ENCODE data around the gene OR4D2.

OR4D2 gene

DNA sequence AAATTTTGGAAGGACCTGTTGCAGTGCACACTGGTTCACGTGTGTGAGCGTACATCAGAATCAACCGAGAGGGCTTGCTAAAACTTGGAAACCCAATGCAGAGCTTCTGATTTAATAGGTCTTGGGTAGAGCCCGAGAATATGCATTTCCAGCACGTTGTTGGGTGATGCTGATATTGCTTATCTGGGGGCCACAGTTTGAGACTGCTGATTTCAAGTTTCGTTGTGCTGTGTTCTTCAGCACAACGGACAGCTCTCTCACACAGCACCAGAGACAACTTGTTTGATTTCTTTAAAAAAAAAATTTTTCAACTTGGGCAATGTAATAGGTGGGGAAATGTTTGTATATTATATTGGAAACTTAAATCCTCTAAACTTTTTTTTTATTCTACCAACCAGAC is 9.4 kb downstream of the OR4D2 start:
- DNase-seq = no peak

GRCh38 chr17:58181796-58182195 is 15.0 kb downstream of the OR4D2 start:
- DNase-seq = no peak

- no peak for DNase-seq
Measured at GRCh38 chr17:58183514-58183913, 16.7 kb downstream of the OR4D2 start.

- no peak for DNase-seq
Measured at GRCh38 chr17:58184308-58184985, 17.7 kb downstream of the OR4D2 start.

DNA sequence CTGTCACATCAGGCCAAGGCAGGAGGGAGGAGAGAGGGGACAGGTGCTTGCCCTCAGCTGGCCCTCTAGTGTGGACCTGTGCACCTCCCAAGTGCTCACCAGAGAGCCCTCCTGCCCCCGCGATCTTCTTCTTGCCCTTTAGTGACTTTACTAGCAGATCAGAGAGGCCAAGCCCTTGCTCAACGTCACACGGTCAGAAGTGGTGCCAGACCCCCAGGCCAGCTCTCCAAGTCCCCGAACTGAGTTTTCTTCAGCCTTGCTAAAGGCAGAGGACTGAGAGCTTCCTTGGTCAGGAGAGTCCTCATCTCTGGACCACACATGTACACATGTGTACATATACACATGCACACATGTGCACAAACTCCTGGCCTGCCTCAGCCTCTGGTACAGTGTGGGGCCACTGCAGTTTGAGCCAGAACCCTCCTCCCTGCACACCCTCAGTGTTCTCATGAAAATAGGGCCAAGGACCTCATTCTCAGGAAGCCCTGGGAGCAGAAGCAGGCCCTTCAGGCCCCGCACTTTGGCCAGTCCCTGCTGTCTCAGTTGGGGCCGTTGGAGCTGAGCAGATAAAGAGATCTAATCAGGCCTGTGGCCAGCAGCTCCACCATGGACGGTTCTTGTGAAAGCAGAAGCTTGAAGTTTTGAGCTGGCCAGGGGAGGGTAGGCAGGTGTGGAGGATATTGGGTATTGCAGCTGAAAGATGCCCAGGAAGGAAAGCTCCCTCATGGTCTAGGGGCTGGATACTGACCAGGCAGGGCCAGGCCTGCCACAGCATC is 18.4 kb downstream of the OR4D2 start:
- DNase-seq = no peak

DNA sequence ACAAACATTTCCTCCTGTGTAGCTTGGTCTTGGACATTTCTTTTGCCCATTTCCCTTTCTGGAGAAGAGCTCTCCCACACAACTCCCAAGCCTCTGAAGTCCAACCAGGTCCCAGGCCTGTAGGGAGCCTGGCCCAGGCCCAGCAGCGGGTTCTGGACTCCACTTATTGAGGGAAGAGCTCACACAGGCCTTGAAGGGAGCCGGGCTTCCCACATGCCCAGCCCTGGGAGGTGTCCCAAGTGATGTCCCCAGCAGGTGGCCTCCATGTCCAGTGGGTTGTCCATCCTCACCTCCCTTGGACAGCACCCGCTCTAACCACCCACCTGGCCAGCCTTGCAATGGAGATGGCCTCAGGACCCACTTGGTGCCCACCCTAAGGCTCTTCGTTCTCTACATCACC is 19.8 kb downstream of the OR4D2 start:
- DNase-seq = no peak

GRCh38 chr17:58187063-58187462 is 20.3 kb downstream of the OR4D2 start:
- no peak for DNase-seq

DNA sequence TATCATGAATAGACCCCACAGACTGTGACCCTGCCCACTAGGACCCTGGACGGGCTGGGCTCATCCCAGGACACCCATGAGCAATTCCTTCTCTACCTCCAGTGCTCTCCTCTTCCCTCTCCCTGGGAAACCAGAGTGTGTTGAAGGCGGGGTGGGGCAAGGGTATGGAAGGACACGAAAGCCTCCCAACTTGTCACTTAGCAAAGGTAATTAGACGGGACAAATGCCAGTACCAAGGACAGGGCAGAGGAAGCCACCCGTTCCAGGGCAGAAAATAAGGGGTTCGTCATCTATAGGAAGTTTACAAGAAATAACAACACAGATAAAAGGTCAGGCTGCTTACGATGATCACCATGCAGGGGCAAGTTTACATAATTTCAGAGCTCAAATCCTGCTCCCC is 20.9 kb downstream of the OR4D2 start:
- DNase-seq = no peak

DNA sequence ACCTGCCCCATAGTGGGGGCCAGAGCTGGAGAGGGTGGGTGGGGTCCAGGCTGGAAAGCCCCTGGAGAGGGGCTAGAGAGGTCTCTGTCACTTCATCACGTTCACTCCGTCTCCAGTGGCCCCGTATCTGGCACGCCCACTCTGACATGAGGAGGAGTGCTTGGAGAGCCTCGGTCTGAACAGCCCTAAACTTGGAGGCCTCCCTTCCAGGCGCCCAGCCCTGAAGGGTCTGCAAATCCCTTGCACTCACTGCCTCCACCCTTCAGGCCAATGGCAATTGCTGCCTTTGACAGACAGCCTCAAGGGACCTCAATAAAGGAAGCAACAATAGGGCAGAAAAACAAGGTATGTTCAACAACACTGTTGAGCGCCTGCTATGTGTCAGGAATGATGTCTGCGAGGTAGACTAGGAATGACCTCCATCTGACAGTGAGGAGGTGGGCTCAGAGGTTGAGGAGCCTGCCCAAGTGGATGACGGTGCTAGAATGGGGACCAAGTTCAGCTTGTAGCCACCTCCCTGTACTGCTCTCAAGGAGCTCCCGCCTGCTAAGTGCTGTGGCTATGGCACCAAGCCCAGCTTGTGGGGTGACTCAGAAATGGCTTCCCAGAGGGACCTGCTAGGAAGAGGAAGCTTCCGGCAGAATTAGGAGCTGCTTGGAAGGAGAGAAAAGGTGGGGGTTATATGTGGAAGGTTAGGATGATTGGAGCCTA is 22.8 kb downstream of the OR4D2 start:
- DNase-seq = no peak

DNA sequence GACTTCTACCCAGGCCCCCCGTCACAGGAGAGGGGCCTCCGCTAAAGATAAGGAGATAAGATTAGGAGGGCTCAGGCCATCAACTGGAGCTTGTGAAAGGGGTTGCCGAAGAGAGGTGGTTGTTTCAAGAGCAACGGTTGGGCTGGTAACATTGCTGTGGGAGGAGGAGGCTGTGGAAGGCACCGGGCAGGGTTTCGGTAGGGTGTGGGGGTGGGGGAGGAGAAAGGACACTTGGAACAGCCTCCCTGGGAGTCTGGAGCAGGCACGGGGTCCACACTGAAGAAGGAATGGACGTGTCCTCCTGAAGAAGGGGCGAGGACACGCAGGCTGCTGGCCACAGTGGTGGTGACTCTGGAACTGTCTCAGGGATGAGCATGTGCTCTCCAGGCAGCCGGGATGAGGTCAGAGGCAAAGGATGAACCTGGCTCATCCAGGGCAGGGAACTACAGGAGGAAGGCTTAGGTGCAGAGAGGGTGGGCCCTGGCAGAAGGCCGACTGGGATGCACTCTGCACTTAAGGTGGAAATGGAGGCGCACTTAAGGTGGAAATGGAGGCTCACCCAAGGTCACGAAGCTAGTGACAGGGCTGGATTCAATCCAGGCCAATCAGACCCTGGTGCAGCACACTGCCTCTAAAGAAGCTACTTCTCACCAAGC is 24.6 kb downstream of the OR4D2 start:
- DNase-seq = peak; percentile 35

DNA sequence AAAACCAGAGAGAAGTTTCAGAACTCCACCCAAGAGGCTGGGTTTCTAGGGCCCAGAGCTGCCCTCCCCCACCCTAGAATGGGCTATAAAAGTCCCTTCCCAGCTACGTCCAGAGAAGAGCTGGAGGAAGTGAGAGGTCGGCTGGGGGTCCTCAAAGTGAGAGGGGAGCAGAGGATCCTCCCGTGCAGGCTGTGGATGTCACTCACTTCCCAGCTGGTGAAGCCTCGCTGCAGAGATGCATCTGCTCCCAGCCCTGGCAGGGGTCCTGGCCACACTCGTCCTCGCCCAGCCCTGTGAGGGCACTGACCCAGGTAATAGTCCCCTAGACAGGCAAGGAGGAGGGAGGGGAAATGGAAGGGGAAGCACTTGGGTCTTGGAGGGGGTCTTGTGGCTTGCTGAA is 25.8 kb downstream of the OR4D2 start, which contains the start of gene EPX:
Gene EPX, plus strand, starts transcription at position 115 of the 400 bp plus-strand sequence. Its CDS starts 121 bp downstream, at position 236.
- no peak for DNase-seq

- no peak for DNase-seq
Measured at GRCh38 chr17:58193641-58194255, 27.0 kb downstream of the OR4D2 start.

DNA sequence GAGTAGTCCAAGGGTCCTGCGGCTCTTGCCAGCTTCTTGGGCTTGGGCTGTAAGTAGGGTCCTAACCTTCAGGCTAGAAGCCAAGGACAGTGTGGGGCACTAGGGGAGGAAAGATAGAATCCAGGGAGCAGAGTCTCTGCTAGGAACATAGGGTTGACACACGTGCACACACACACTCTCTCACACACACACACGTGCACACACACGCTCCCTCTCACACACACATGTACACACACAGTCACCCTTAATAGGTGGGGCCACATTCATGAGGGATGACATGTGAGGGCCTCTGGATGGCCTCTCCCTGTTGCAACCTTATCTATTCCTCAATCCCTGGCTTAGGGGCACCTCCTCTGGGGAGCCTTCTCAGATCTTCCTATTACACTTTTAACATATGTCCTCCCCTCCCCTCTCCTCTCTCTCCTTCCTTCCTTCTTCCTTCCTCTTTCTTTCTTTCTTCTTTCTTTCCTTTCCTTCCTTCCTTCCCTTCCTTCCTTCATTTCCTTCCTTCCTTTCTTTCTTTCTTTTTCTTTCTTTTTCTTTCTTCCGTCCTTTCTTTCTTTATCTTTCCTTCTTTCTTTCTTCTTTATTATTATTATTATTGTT is 28.8 kb downstream of the OR4D2 start:
- DNase-seq = no peak

GRCh38 chr17:58196610-58197009 is 29.8 kb downstream of the OR4D2 start:
- DNase-seq = no peak

- peak; percentile 91 for DNase-seq
Measured at GRCh38 chr17:58200024-58200633, 33.3 kb downstream of the OR4D2 start.

DNA sequence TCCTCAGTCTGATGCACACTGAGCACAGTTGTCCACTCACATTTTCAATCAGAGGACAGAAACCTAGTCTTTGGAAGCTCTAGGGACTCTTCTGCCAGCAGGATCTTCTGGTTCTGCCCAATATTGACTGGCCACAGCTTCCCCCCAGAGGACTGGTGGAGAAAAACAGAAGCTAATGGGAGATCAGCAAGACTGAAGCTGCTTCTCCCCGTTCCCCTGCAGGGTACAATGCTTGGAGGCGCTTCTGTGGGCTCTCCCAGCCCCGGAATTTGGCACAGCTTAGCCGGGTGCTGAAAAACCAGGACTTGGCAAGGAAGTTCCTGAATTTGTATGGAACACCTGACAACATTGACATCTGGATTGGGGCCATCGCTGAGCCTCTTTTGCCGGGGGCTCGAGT is 36.1 kb downstream of the OR4D2 start:
- no peak for DNase-seq

GRCh38 chr17:58204796-58205195 is 38.0 kb downstream of the OR4D2 start:
- no peak for DNase-seq

DNA sequence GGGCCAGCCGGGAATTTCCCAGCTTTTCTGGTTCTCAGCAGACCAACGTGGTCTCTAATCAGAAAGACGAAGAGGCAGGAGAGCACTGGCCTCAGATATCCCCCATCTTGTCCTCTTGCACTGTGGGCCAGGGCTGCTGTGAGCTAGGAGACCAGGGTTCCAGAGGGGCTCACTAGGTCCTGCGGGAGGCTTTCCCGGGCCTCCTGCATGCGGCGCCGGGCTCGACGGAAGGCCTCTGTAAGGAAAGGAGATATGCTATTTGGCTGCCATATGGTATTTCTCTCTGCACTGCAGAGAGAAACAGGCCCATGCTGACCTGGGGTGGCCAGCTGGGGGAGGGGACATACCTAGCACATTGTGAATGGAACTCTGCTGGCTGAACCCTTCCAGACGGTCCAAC is 39.2 kb downstream of the OR4D2 start:
- DNase-seq = no peak

DNA sequence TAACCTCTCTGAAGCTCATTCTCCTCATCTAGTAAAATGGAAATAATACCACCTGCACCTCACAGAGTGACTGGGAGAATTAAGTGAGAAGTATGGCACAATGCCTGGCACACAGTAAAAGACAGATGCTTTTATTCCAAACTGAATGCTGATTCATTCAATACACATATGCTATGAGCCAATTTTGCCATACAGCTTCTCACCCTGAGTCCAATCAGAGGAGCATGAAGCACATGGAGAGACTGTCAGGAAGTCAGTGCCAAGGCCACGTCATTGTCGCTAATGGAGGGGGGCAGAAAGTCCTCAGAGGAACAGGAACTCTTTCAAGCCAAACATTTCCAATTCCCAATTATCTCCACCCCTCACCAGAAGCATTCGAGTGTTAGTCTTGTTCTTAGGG is 40.7 kb downstream of the OR4D2 start:
- no peak for DNase-seq

GRCh38 chr17:58208344-58208743 is 41.6 kb downstream of the OR4D2 start:
- DNase-seq = no peak

- peak; percentile 23 for DNase-seq
Measured at GRCh38 chr17:58210922-58211321, 44.1 kb downstream of the OR4D2 start.

DNA sequence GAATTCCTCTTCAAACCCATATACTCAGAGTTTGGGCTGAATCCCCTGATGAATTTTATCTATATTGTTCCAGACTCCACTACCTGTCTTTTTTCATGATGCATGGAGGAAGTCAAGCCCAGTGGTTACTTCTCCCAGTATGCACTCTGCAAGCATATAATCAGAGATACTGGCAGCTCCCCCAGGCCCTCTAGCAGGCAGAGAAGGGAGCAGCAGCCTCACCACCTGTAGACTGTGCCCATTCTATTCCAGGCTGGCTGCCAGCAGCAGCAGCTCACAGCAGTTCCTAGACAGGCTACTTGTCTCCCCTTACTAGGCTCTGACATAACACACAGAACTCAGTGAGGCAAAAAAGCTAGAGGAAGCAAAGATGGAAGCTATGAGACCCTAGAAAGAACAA is 48.9 kb downstream of the OR4D2 start:
- DNase-seq = peak; percentile 31

Data from NCI-H82 (cell line).